Liver (tissue), 9 donors: ENCODE data around the gene TMEM87B. TPM values are rescaled to one million over a fixed set of nuclear protein-coding genes. Genes with fewer than 3 reads are reported as not detected.

Source experiments
- DNase-seq: peaks from one replicate; pipeline ENCODE4 v3.0.0-alpha.2; 2017; ENCODE audit warnings: low spot score
- H3K27ac ChIP-seq, 2 donors: one replicate each; pipeline ENCODE4 v1.7.0; 2013; ENCODE audit warnings: inconsistent platforms in 2 of 2, low read length in 2 of 2, control low read depth in 1 of 2, low read depth in 1 of 2, mild to moderate bottlenecking in 1 of 2
- H3K27me3 ChIP-seq, 4 donors: one replicate each; pipeline versions ENCODE4 v1.6.1 to v1.7.0; 2013; ENCODE audit warnings: low read length in 3 of 4, inconsistent platforms in 1 of 4, mild to moderate bottlenecking in 1 of 4, moderate library complexity in 1 of 4; ENCODE audit not compliant: control insufficient read depth in 4 of 4, insufficient read depth in 4 of 4
- H3K36me3 ChIP-seq, 4 donors: one replicate each; pipeline versions ENCODE4 v1.6.1 to v1.7.0; 2013; ENCODE audit warnings: low read length in 3 of 4, mild to moderate bottlenecking in 3 of 4, low read depth in 1 of 4, moderate library complexity in 1 of 4; ENCODE audit not compliant: control insufficient read depth in 4 of 4, insufficient read depth in 3 of 4
- H3K4me1 ChIP-seq, 4 donors: one replicate each; pipeline versions ENCODE4 v1.6.1 to v1.7.0; 2013; ENCODE audit warnings: low read length in 3 of 4, mild to moderate bottlenecking in 3 of 4, moderate library complexity in 1 of 4; ENCODE audit not compliant: control insufficient read depth in 4 of 4, insufficient read depth in 4 of 4
- H3K4me3 ChIP-seq, 3 donors: one replicate each; pipeline versions ENCODE4 v1.6.1 to v1.7.0; 2013; ENCODE audit warnings: low read length in 3 of 3, control low read depth in 1 of 3, low read depth in 1 of 3, mild to moderate bottlenecking in 1 of 3
- H3K9ac ChIP-seq, 2 donors: one replicate each; pipeline ENCODE4 v1.7.0; 2013; ENCODE audit warnings: low read length in 2 of 2, mild to moderate bottlenecking in 2 of 2, moderate library complexity in 2 of 2, control low read depth in 1 of 2, low read depth in 1 of 2
- H3K9me3 ChIP-seq, 4 donors: one replicate each; pipeline versions ENCODE4 v1.6.1 to v1.7.0; 2013; ENCODE audit warnings: low read length in 3 of 4; ENCODE audit not compliant: control insufficient read depth in 4 of 4
- EGR1 ChIP-seq, 2 donors: IDR thresholded peaks; 2 replicates each; pipeline ENCODE4 v1.6.1; 2016 to 2018; ENCODE audit warnings: antibody characterized with exemption in 2 of 2, low read depth in 2 of 2
- FOXA1 ChIP-seq: IDR thresholded peaks from 2 replicates; pipeline ENCODE4 v1.6.1; 2016; ENCODE audit warnings: antibody characterized with exemption
- FOXA2 ChIP-seq: IDR thresholded peaks from 2 replicates; pipeline ENCODE4 v1.6.1; 2016; ENCODE audit warnings: antibody characterized with exemption
- GABPA ChIP-seq, 2 donors: IDR thresholded peaks in 1 of 2; conservative IDR thresholded peaks in 1 of 2; 2 replicates each; pipeline ENCODE4 v1.6.1; 2016; ENCODE audit warnings: antibody characterized with exemption in 2 of 2, mild to moderate bottlenecking in 1 of 2, moderate library complexity in 1 of 2
- HNF4A ChIP-seq, 2 donors: conservative IDR thresholded peaks; 2 replicates each; pipeline ENCODE4 v1.6.1; 2016; ENCODE audit warnings: antibody characterized with exemption in 2 of 2, mild to moderate bottlenecking in 2 of 2
- HNF4G ChIP-seq: IDR thresholded peaks from 2 replicates; pipeline ENCODE4 v1.6.1; 2016; ENCODE audit warnings: antibody characterized with exemption
- JUND ChIP-seq, 2 donors: IDR thresholded peaks; 2 replicates each; pipeline ENCODE4 v1.6.1; 2016; ENCODE audit warnings: antibody characterized with exemption in 2 of 2
- NR2F2 ChIP-seq: IDR thresholded peaks from 2 replicates; pipeline ENCODE4 v1.6.1; 2016; ENCODE audit warnings: antibody characterized with exemption
- RAD21 ChIP-seq, 2 donors: IDR thresholded peaks; 2 replicates each; pipeline ENCODE4 v1.6.1; 2016; ENCODE audit warnings: antibody characterized with exemption in 2 of 2, mild to moderate bottlenecking in 2 of 2
- RXRA ChIP-seq, 2 donors: IDR thresholded peaks; 2 replicates each; pipeline ENCODE4 v1.6.1; 2017 to 2018; ENCODE audit warnings: antibody characterized with exemption in 2 of 2, mild to moderate bottlenecking in 1 of 2
- SP1 ChIP-seq: IDR thresholded peaks from 2 replicates; pipeline ENCODE4 v1.6.1; 2018; ENCODE audit warnings: antibody characterized with exemption, mild to moderate bottlenecking
- TAF1 ChIP-seq: conservative IDR thresholded peaks from 2 replicates; pipeline ENCODE4 v1.6.1; 2016; ENCODE audit warnings: antibody characterized with exemption, mild to moderate bottlenecking
- YY1 ChIP-seq: IDR thresholded peaks from 2 replicates; pipeline ENCODE4 v1.6.1; 2016; ENCODE audit warnings: antibody characterized with exemption, mild to moderate bottlenecking
- polyA plus RNA-seq, 2 donors: library from polyadenylated mRNA; stranded (reverse) in 1 of 2; unstranded in 1 of 2; fragments of 200-250 nt in 1 of 2; fragments of >200 nt in 1 of 2; fragmentation: Nextera tagmentation in 1 of 2; extraction: Ambion mirVana in 1 of 2; gene quantifications; one replicate each; pipeline versions ENCODE4 v1.2.1 to v1.2.3, GENCODE V29; 2013 to 2015
- total RNA-seq, 2 donors: library from RNA; depleted of rRNA; stranded (reverse); fragments of >200 nt; gene quantifications; one replicate each; pipeline ENCODE4 v1.2.3, GENCODE V29; 2014
- TF ChIP-seq, protein P1 (sequence below): IDR thresholded peaks from 2 replicates; pipeline ENCODE4 v1.6.1; 2016; ENCODE audit warnings: antibody characterized with exemption
- TF ChIP-seq, protein P2 (sequence below): IDR thresholded peaks from 2 replicates; pipeline ENCODE4 v1.6.1; 2016; ENCODE audit warnings: antibody characterized with exemption, mild to moderate bottlenecking
- TF ChIP-seq, protein P3 (sequence below): fragments of 150-350 bp; IDR thresholded peaks from 2 replicates; pipeline ENCODE4 v1.5.1; 2017; ENCODE audit warnings: improper control_type of control experiment, low read depth, low read length; ENCODE audit not compliant: missing input control
- TF ChIP-seq, protein P4 (sequence below): IDR thresholded peaks from 2 replicates; pipeline ENCODE4 v1.6.1; 2016; ENCODE audit warnings: antibody characterized with exemption
- TF ChIP-seq, protein P5 (sequence below): IDR thresholded peaks from 2 replicates; pipeline ENCODE4 v1.6.1; 2016; ENCODE audit warnings: antibody characterized with exemption
- donor health status: healthy.
- donor health status: healthy.
- donor health status: healthy.
- donor health status: healthy.
- donor health status: healthy.

Gene TMEM87B
- total and polyA plus RNA-seq, 4 donors: 3.6 to 10.1 (median 6.0) TPM

DNA sequence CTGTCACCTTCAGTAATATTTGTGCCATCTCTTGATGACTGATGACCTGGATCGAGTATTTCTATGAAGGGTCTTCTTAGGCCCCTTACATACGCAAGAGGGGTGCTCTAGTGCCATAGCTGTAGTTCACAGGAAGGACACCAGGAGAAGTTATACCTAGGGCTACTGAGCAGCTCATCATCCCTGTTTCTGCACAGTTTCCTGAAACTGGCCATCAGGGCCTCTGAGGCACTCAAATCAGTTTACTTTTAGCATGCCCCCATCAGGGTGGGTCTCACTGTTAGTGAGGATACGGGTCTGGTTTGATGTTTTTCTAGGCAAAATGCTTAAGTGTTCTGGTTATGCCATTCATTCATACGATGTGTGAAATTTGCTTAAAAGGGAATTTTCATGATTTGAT is 63.1 kb downstream of the TMEM87B start (continued):
- TF ChIP-seq GABPA (IDR thresholded peaks at IDR 0.05 in 1 of 2, conservative IDR thresholded peaks at IDR 0.05 in 1 of 2): no peak
- TF ChIP-seq RXRA (IDR thresholded peaks at IDR 0.05): no peak
- no peak for TF ChIP-seq EGR1 (IDR thresholded peaks at IDR 0.05; ENCODE audit: low read depth in 2 of 2)
- TF ChIP-seq, protein P1, sequence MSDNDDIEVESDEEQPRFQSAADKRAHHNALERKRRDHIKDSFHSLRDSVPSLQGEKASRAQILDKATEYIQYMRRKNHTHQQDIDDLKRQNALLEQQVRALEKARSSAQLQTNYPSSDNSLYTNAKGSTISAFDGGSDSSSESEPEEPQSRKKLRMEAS: no peak
- no peak for TF ChIP-seq JUND (IDR thresholded peaks at IDR 0.05)
- TF ChIP-seq SP1: no peak
- TF ChIP-seq YY1: no peak

DNA sequence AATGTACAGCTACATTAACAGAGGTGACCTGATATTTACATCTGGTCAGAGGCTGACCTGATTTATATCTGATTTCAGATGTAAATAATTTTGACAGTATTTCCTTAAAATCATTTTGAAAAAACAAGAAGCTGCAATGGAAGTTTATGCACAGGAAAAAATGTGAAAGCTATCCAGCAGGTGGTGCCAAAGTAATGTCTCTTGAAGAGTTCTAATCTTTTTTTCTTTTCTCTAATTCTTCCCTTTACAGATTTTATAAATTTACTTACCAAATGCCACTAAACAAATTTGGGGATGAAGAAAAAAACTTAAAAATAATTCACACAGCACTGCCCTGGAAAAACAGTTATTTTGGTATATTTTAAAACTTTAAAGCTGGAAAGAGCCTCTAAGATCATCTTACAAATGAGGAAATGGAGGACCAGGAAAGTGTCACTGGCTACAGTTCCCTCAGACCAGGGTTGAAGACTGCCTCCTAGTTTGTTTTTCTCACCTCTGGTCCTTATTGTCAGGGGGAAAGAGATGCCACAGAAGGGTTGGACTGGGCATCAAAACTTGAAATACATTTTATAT is 66.7 kb downstream of the TMEM87B start:
- no peak overlapping the region for H3K4me3 ChIP-seq
- TF ChIP-seq HNF4G: no peak
- TF ChIP-seq HNF4A (conservative IDR thresholded peaks at IDR 0.05): no peak
- no peak for TF ChIP-seq SP1
- TF ChIP-seq RAD21 (IDR thresholded peaks at IDR 0.05): peak; percentile 82 to 87
- TF ChIP-seq JUND (IDR thresholded peaks at IDR 0.05): no peak
- TF ChIP-seq GABPA (IDR thresholded peaks at IDR 0.05 in 1 of 2, conservative IDR thresholded peaks at IDR 0.05 in 1 of 2): no peak
- no peak for TF ChIP-seq FOXA2
- no peak for TF ChIP-seq TAF1
- TF ChIP-seq, protein P2, sequence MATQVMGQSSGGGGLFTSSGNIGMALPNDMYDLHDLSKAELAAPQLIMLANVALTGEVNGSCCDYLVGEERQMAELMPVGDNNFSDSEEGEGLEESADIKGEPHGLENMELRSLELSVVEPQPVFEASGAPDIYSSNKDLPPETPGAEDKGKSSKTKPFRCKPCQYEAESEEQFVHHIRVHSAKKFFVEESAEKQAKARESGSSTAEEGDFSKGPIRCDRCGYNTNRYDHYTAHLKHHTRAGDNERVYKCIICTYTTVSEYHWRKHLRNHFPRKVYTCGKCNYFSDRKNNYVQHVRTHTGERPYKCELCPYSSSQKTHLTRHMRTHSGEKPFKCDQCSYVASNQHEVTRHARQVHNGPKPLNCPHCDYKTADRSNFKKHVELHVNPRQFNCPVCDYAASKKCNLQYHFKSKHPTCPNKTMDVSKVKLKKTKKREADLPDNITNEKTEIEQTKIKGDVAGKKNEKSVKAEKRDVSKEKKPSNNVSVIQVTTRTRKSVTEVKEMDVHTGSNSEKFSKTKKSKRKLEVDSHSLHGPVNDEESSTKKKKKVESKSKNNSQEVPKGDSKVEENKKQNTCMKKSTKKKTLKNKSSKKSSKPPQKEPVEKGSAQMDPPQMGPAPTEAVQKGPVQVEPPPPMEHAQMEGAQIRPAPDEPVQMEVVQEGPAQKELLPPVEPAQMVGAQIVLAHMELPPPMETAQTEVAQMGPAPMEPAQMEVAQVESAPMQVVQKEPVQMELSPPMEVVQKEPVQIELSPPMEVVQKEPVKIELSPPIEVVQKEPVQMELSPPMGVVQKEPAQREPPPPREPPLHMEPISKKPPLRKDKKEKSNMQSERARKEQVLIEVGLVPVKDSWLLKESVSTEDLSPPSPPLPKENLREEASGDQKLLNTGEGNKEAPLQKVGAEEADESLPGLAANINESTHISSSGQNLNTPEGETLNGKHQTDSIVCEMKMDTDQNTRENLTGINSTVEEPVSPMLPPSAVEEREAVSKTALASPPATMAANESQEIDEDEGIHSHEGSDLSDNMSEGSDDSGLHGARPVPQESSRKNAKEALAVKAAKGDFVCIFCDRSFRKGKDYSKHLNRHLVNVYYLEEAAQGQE: no peak
- no peak for TF ChIP-seq EGR1 (IDR thresholded peaks at IDR 0.05; ENCODE audit: low read depth in 2 of 2)
- TF ChIP-seq FOXA1: no peak
- TF ChIP-seq, protein P3, sequence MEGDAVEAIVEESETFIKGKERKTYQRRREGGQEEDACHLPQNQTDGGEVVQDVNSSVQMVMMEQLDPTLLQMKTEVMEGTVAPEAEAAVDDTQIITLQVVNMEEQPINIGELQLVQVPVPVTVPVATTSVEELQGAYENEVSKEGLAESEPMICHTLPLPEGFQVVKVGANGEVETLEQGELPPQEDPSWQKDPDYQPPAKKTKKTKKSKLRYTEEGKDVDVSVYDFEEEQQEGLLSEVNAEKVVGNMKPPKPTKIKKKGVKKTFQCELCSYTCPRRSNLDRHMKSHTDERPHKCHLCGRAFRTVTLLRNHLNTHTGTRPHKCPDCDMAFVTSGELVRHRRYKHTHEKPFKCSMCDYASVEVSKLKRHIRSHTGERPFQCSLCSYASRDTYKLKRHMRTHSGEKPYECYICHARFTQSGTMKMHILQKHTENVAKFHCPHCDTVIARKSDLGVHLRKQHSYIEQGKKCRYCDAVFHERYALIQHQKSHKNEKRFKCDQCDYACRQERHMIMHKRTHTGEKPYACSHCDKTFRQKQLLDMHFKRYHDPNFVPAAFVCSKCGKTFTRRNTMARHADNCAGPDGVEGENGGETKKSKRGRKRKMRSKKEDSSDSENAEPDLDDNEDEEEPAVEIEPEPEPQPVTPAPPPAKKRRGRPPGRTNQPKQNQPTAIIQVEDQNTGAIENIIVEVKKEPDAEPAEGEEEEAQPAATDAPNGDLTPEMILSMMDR: peak; percentile 70
- no peak for TF ChIP-seq RXRA (IDR thresholded peaks at IDR 0.05)
- TF ChIP-seq, protein P4, sequence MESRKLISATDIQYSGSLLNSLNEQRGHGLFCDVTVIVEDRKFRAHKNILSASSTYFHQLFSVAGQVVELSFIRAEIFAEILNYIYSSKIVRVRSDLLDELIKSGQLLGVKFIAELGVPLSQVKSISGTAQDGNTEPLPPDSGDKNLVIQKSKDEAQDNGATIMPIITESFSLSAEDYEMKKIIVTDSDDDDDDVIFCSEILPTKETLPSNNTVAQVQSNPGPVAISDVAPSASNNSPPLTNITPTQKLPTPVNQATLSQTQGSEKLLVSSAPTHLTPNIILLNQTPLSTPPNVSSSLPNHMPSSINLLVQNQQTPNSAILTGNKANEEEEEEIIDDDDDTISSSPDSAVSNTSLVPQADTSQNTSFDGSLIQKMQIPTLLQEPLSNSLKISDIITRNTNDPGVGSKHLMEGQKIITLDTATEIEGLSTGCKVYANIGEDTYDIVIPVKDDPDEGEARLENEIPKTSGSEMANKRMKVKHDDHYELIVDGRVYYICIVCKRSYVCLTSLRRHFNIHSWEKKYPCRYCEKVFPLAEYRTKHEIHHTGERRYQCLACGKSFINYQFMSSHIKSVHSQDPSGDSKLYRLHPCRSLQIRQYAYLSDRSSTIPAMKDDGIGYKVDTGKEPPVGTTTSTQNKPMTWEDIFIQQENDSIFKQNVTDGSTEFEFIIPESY: no peak
- TF ChIP-seq, protein P5, sequence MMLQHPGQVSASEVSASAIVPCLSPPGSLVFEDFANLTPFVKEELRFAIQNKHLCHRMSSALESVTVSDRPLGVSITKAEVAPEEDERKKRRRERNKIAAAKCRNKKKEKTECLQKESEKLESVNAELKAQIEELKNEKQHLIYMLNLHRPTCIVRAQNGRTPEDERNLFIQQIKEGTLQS: no peak
- no peak for TF ChIP-seq YY1
- no peak for TF ChIP-seq NR2F2
- no peak for DNase-seq
- H3K9ac ChIP-seq: no peak overlapping the region
- H3K4me1 ChIP-seq: no peaks in the 10 kb centered on the region
- H3K27me3 ChIP-seq: no peaks in the 10 kb centered on the region
- H3K9me3 ChIP-seq: no peaks in the 10 kb centered on the region
- H3K27ac ChIP-seq: no peak overlapping the region
- H3K36me3 ChIP-seq: peaks cover 0 to 9% (median 4%) of the 10 kb centered on the region in 4 donors
